ENCODE results near the gene SREBF2.

The SREBF2 gene

GRCh38 chr22:41875531-41876270, 42.8 kb downstream of the SREBF2 start:
- FAIRE-seq (no peak), DNase-seq (ENCODE audit: insufficient read length, low spot score) (no peak)

DNA sequence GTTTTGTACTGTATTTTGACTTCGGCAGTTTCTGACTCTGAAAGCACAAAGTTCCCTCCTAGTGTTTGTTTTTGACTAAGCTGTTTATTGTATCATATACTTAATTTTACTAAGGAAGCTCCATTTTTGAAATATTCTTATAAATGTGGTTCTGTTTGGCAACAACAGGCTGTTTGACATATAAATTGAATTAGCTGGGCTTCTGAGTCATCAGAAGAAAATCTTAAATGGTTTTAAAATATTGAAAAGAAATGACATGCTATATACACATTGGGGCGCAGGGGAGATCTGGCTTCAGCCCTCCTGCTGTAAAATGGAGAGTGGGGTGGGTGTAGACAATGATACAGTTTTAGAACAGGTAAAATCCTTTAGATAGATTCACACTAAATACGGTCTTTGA, 43.4 kb downstream of the SREBF2 start:
- DNase-seq (ENCODE audit: insufficient read length, low spot score) (no peak), FAIRE-seq (no peak)

- no peak for FAIRE-seq
- DNase-seq (ENCODE audit: insufficient read length, low spot score) = no peak
Observed at GRCh38 chr22:41876675-41877074, 43.8 kb downstream of the SREBF2 start.

DNA sequence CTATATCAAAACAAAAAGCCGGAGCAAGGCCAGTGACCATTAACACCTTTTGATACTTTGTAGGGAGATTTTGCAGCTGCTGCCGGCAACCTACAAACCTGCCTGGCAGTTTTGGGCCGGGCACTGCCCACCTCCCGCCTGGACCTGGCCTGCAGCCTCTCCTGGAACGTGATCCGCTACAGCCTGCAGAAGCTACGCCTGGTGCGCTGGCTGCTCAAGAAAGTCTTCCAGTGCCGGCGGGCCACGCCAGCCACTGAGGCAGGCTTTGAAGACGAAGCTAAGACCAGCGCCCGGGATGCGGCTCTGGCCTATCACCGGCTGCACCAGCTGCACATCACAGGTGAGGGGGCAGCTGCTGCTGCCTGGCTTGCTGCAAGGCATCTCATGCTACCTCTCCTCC, 47.7 kb downstream of the SREBF2 start:
- DNase-seq (ENCODE audit: insufficient read length, low spot score) = no peak
- FAIRE-seq = no peak

DNA sequence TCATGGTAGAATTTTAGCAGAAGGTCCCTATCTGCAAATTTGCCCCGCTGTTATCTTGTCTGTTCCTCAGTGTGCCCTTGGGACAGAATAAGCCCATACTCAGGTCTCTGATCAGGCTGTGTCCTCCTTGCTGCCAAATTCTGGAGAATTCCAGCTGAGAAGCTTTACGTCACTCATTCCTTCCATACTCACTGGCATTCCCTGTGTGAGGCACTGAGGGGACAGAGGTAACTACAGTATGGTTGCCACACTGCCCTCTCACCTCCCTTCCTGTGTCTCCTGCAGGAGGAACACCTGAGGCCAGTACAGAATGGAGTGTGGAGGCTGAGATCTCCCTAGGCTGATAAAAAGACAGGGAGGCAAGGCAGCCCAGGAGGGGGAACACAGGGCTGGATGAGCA, 50.5 kb downstream of the SREBF2 start:
- DNase-seq (ENCODE audit: insufficient read length, low spot score) (no peak), FAIRE-seq (no peak)

DNA sequence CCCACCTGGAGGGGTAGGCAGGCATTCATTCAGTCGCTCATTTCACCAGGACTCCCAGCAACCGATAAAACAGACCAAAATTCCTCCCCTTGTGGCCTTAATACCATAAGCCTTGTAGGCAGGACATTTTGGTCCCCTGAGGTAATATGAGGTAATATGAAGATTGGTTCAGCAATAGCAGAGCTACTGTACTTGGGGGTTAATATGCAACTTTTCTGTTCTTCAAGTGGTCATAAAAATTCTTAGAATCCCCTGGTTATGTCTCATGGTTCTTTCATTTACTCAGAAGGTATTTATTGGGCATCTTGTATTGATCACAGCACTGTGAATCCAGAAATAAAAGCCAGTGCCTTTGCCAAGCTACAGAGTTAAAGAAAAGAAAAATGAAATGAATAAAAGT, 52.2 kb downstream of the SREBF2 start:
- DNase-seq (ENCODE audit: insufficient read length, low spot score) = no peak
- FAIRE-seq = no peak

GRCh38 chr22:41885516-41885915, 52.6 kb downstream of the SREBF2 start:
- FAIRE-seq = no peak
- no peak for DNase-seq (ENCODE audit: insufficient read length, low spot score)

GRCh38 chr22:41888627-41889200, 55.8 kb downstream of the SREBF2 start:
- no peak for DNase-seq (ENCODE audit: insufficient read length, low spot score)
- FAIRE-seq = peak; percentile 79

- no peak for FAIRE-seq
- no peak for DNase-seq (ENCODE audit: insufficient read length, low spot score)
Observed at GRCh38 chr22:41891407-41891806, 58.5 kb downstream of the SREBF2 start.

DNA sequence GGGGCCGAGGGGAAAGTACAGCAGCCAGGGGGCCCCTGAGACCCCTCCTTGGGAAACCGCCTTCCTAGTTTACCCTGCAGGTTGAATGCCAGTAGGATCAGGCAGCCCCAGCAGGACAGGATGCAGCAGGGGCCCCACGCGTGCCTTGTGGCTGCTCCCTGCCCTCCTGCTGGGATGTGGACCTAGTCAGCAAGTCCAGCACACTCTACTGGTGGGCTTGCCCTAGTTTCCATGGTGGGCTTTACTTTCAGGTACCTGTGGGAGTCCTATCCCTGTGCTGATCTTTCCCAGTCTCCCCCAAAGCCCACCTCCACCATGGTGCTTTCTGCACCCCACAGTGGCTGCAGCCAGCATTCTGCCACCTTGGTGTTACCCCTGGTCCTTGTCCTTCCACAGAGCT, 59.8 kb downstream of the SREBF2 start:
- FAIRE-seq (no peak), DNase-seq (ENCODE audit: insufficient read length, low spot score) (no peak)

GRCh38 chr22:41893591-41894375, 60.9 kb downstream of the SREBF2 start:
- DNase-seq (ENCODE audit: insufficient read length, low spot score) = no peak
- no peak for FAIRE-seq

DNA sequence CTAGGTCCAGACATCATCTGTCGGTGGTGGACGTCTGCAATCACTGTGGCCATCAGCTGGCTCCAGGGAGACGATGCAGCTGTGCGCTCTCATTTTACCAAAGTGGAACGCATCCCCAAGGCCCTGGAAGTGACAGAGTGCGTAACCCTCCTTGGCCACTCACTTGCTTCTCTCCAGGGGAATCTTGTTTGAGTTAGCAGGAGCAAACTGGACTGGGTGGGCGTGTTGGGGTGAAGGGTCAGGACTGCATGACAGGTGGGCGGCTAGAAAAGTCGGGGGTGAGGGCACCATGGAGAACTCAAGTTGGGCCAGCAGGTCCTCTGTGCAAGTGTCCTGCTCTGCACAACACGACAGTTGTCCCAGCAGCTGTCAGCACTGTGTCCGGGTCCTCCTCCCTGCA, 65.7 kb downstream of the SREBF2 start:
- FAIRE-seq (no peak), DNase-seq (ENCODE audit: insufficient read length, low spot score) (no peak)

GRCh38 chr22:41899110-41899509, 66.2 kb downstream of the SREBF2 start:
- no peak for DNase-seq (ENCODE audit: insufficient read length, low spot score)
- no peak for FAIRE-seq

- FAIRE-seq (no peak), DNase-seq (ENCODE audit: insufficient read length, low spot score) (no peak)
Observed at GRCh38 chr22:41899992-41900651, 67.2 kb downstream of the SREBF2 start.

GRCh38 chr22:41900652-41901312, 67.9 kb downstream of the SREBF2 start:
- FAIRE-seq (no peak), DNase-seq (ENCODE audit: insufficient read length, low spot score) (no peak)

DNA sequence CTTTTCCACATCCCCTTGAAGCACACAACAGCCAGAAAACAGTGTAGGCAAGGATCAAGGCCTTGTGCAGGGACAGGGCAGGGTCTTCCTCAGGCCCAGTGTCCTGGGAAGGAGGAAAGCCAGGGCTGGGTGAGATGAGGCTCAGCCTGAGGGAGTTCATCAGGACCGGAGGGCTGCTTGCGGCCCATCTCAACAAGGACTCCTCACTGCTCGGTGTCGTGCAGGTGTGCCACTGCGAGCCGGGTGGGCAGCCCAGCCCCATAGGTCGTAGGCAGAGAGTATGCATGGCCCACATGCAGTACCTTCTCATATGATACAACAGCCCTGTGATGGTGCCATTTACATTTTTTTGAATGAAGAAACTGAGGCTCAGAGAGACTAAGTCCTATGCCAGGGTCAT, 69.1 kb downstream of the SREBF2 start:
- DNase-seq (ENCODE audit: insufficient read length, low spot score) (no peak), FAIRE-seq (no peak)

DNA sequence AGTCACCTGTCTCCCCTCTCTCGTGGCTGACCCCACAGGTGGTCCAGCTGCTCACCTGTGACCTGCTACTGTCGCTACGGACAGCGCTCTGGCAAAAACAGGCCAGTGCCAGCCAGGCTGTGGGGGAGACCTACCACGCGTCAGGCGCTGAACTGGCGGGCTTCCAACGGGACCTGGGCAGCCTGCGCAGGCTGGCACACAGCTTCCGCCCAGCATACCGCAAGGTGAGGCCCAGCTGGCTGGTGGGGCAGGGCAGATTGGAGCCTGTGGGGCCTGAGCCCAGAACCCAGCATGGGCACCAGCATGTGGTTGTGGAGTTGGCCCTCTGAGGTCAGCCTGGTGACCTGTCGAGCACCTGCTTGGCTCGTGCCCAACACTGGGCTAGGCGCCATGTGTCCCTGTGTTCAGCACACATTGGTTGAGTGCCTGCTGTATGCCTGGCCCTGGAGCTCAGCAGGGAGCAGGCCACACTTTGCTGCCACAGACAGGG, 70.1 kb downstream of the SREBF2 start:
- no peak for DNase-seq (ENCODE audit: insufficient read length, low spot score)
- no peak for FAIRE-seq

- no peak for DNase-seq (ENCODE audit: insufficient read length, low spot score)
Observed at GRCh38 chr22:41904450-41905410, 71.8 kb downstream of the SREBF2 start.

GRCh38 chr22:41905411-41906202, 72.7 kb downstream of the SREBF2 start:
- no peak for FAIRE-seq
- no peak for DNase-seq (ENCODE audit: insufficient read length, low spot score)

More at GRCh38 chr22:41904450-41905410, 71.8 kb downstream of the SREBF2 start:
- FAIRE-seq = no peak
